GM19351 (cell line): Measurements from ENCODE around the gene TMEM255A.
"Not testable (repeated sequence)": the region's sequence is repeated elsewhere in the genome, so short reads cannot be mapped to it uniquely, and the experiment has no call there.

Experiments
- ATAC-seq: cut with Tn5 transposase; IDR thresholded peaks from one replicate; pipeline ENCODE4 v1.9.1; 2021; ENCODE audit warnings: mild to moderate bottlenecking, moderate library complexity; ENCODE audit not compliant: unreplicated experiment

TMEM255A gene

DNA sequence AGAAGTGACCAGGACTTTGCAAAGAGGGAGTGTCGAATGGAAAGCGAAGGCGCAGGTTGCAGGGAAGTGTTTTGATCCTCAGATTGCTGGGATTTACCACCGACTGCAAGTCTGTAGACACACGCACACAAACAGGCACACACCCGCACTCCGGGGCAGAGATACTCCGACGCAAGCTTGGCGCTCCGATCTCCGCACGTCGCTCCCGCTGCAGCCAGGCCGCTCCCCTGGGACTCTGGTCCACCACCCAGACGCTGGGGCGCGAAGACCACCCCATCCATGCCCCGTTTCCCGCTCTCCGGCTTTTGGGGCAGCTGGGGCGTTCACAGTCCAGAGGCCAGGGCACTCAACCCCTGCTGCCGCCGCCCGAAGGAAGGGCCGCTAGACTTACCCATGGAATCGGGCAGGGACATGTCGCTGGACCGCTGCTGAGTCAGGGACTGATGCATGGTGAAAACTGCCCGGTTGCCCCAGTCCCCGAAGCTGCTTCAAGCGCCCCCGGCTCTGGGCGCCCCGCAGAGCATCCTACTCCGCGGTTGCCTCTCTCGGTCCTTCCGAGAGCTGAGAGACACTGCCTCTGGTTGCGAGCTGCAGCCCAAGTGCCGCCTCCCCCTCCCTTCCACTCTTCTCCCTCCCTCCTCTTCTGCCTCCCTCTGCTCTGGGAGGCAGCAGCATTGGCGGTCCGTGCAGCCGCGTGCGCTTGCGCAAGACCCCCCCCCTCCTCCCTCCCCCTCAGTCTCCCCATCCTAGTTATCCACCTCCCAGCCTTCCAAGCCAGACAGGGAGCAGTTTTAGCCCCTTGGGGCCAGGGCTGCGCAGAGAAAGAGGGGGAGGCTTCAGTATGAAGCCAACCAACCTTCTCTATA, at the start of gene TMEM255A:
Gene TMEM255A (minus strand): TSS at position 601 of the 866 bp plus-strand sequence. CDS start 152 bp downstream, at position 449.
- ATAC-seq: no peak

- ATAC-seq: no peak
These were observed 47.6 kb upstream of the TMEM255A start for GRCh38 chrX:120358737-120359456.

- no peak for ATAC-seq
These were observed 45.9 kb upstream of the TMEM255A start for GRCh38 chrX:120357186-120357585.

GRCh38 chrX:120356084-120356483, 44.8 kb upstream of the TMEM255A start:
- ATAC-seq: no peak

GRCh38 chrX:120350450-120351138, 39.3 kb upstream of the TMEM255A start:
- no peak for ATAC-seq

DNA sequence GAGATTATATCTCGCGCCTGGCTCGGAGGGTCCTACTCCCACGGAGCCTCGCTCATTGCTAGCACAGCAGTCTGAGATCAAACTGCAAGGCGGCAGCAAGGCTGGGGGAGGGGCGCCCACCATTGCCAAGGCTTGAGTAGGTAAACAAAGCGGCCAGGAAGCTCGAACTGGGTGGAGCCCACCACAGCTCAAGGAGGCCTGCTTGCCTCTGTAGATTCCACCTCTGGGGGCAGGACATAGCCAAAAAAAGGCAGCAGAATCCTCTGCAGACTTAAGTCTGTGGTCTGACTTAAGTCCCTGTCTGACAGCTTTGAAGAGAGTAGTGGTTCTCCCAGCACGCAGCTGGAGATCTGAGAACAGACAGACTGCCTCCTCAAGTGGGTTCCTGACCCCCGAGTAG, 33.3 kb upstream of the TMEM255A start:
- ATAC-seq: not testable (repeated sequence)

DNA sequence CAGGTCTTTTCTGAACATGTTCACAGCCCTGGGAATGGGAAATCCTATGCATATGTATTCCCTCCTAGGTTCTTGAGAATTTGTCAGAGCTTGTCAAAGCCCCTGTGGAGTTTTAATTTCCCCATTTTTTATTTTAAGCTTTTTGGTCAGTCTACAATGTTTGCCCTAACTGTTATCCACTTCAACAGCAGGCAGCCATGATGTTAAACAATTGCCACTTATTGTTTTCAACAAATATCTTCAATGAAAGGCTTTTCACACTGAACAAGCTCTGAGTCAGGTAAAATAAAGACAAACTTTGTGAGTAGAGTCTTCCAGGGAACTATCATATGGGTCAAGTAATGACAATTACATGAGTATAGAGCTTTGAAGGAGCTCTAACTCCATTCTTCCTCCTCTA, 25.6 kb upstream of the TMEM255A start:
- ATAC-seq: no peak

- no peak for ATAC-seq
These were observed 24.0 kb upstream of the TMEM255A start for GRCh38 chrX:120335289-120335688.

- no peak for ATAC-seq
These were observed 23.3 kb upstream of the TMEM255A start for GRCh38 chrX:120334603-120335002.

DNA sequence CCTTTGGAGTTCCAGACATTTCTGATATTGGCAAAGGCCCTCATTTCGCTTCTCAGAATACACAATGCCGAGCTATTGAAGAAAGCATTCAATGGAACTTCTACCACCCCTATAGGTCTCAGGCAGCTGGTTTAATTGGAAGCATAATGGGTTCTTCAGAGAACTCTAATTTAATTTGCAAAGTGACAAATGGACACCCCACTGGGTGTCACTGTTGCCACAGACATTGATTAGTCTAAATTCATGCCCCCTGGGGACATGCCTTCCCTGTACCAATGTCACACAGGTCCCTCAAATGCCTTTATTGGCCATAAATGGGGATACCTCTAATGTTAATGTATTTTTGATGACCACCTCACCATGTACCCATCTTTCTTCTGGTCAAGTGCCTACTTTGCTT, 22.9 kb upstream of the TMEM255A start:
- no peak for ATAC-seq

GRCh38 chrX:120332394-120332793, 21.1 kb upstream of the TMEM255A start:
- ATAC-seq: no peak

DNA sequence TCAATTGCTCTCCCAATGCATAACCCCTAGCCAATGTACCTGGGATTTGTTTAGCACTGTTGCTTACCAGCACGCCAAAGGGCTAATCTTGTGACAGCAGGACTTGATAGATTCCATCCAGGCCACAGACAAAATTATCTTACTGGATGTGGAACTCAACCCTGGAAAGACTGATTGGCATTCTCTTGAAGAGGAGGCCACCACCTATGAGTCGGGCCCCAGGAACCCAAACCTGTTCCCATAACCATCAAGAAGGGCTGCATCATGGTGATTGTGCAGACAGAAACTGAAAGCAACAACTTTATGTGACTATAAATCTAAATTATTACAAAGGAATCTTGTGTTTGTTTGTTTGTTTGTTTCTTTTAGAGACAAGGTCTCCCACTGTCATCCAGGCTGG, 19.9 kb upstream of the TMEM255A start:
- ATAC-seq: no peak

- no peak for ATAC-seq
These were observed 10.4 kb upstream of the TMEM255A start for GRCh38 chrX:120321520-120322281.

GRCh38 chrX:120318411-120318810, 7.2 kb upstream of the TMEM255A start:
- no peak for ATAC-seq

- no peak for ATAC-seq
These were observed 5.5 kb upstream of the TMEM255A start for GRCh38 chrX:120316587-120317283.

- ATAC-seq: no peak
These were observed 4.5 kb upstream of the TMEM255A start for GRCh38 chrX:120315776-120316175.

- no peak for ATAC-seq
These were observed 434 bp upstream of the TMEM255A start for GRCh38 chrX:120311727-120312063.

- ATAC-seq: no peak
These were observed 1.2 kb downstream of the TMEM255A start for GRCh38 chrX:120309873-120310705.
